Skeletal muscle satellite cell (primary cell): ENCODE measurements around the gene ROMO1.
"Not testable (repeated sequence)": the region's sequence is repeated elsewhere in the genome, so short reads cannot be mapped to it uniquely, and the experiment has no call there.

Experiments
- H3K27me3 ChIP-seq: 2 replicates; pipeline ENCODE4 v1.7.0; 2013; ENCODE audit warnings: low read length; ENCODE audit not compliant: control insufficient read depth, insufficient read depth
- H3K36me3 ChIP-seq: 2 replicates; pipeline ENCODE4 v1.7.0; 2013; ENCODE audit warnings: mild to moderate bottlenecking, control low read depth, low read length; ENCODE audit not compliant: insufficient read depth
- H3K4me1 ChIP-seq: 2 replicates; pipeline ENCODE4 v1.7.0; 2013; ENCODE audit warnings: low read length; ENCODE audit not compliant: control insufficient read depth, insufficient read depth
- H3K4me2 ChIP-seq: 2 replicates; pipeline ENCODE4 v1.7.0; 2013; ENCODE audit warnings: mild to moderate bottlenecking, low read length
- H3K4me3 ChIP-seq: 2 replicates; pipeline ENCODE4 v1.7.0; 2013; ENCODE audit warnings: low read length
- H3K9ac ChIP-seq: 2 replicates; pipeline ENCODE4 v1.7.0; 2013; ENCODE audit warnings: mild to moderate bottlenecking, low read depth, low read length, moderate library complexity
- H3K9me3 ChIP-seq: replicated peaks from 2 replicates; pipeline ENCODE4 v1.7.0; 2013; ENCODE audit warnings: mild to moderate bottlenecking, control low read depth, low read length

The ROMO1 gene

GRCh38 chr20:35704514-35705261, 5.5 kb downstream of the ROMO1 start:
- H3K4me1 ChIP-seq: peaks cover 23% of the 10 kb centered on the region
- no peak overlapping the region for H3K4me3 ChIP-seq
- H3K9ac ChIP-seq: no peak overlapping the region
- no peaks in the 10 kb centered on the region for H3K27me3 ChIP-seq
- peaks cover 89% of the 10 kb centered on the region for H3K36me3 ChIP-seq
- no peaks in the 10 kb centered on the region for H3K9me3 ChIP-seq
- no peak overlapping the region for H3K4me2 ChIP-seq

DNA sequence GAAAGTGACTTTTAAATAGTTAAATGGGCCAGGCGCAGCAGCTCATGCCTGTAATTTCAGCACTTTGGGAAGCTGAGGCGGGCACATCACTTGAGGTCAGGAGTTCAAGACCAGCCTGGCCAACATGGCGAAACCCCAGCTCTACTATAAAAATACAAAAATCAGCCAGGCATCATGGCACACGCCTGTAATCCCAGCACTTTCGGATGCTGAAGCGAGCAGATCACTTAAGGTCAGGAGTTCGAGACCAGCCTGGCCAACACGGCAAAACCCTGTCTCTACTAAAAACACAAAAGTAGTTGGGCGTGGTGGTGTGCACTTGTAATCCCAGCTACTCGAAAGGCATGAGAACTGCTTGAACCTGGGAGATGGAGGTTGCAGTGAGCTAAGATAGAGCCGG, 6.7 kb downstream of the ROMO1 start:
- H3K9me3 ChIP-seq, H3K4me3 ChIP-seq, H3K4me2 ChIP-seq, H3K9ac ChIP-seq, H3K27me3 ChIP-seq: not testable (repeated sequence)
- peaks cover 95% of the 10 kb centered on the region for H3K36me3 ChIP-seq
- peaks cover 12% of the 10 kb centered on the region for H3K4me1 ChIP-seq

- not testable (repeated sequence) for H3K4me1 ChIP-seq, H3K4me2 ChIP-seq, H3K9me3 ChIP-seq, H3K4me3 ChIP-seq, H3K27me3 ChIP-seq, H3K9ac ChIP-seq
- H3K36me3 ChIP-seq: peaks cover 96% of the 10 kb centered on the region
Observed at GRCh38 chr20:35706591-35707529, 7.7 kb downstream of the ROMO1 start.

DNA sequence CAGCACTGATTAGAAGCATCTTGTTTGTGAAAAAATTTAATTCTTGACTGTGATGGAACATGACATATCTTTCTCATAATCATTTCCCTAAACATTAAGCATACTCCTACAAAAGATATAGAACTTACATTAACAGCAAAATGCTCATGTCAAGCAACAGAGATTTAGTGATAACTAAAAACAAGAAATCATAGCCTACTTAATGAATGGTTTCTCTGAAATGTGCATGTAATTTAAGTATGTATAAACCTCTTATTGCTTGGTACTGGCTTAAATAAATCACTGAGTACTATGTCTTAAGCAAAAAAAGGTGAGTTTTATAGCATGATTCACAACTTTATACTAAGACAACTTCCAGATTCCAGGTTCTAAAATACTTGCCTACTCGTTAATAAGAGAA, 9.3 kb downstream of the ROMO1 start:
- H3K9ac ChIP-seq: no peak overlapping the region
- peaks cover 93% of the 10 kb centered on the region for H3K36me3 ChIP-seq
- H3K4me3 ChIP-seq: no peak overlapping the region

DNA sequence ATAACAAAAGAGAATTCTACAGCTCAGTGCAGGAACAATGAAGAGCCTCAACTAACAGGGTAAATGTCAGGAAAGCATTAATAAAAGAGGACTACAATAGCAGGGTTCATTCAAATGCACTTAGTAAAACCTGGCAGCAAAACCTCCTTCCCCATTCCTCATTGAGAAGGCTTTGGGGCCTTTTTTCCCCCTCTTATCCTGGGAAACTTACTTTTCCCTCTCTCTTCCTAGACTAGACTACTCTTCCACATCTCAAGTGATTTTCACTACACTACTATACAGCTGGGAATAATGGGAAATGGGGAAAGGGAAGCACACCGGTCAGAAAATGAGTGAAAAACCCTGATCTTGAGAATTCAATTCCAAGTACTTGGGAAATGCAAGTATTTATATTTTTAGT, 10.1 kb downstream of the ROMO1 start:
- Histone ChIP-seq H3K9ac (no peak overlapping the region), H3K36me3 (peaks cover 93% of the 10 kb centered on the region), H3K27me3 (no peaks in the 10 kb centered on the region), H3K4me3 (no peak overlapping the region), H3K4me1 (no peaks in the 10 kb centered on the region), H3K4me2 (no peak overlapping the region), H3K9me3 (no peaks in the 10 kb centered on the region)

More for the DNA sequence above, 9.3 kb downstream of the ROMO1 start:
- no peak overlapping the region for H3K4me2 ChIP-seq
- H3K4me1 ChIP-seq: no peaks in the 10 kb centered on the region
- H3K9me3 ChIP-seq: no peaks in the 10 kb centered on the region
- no peaks in the 10 kb centered on the region for H3K27me3 ChIP-seq

DNA sequence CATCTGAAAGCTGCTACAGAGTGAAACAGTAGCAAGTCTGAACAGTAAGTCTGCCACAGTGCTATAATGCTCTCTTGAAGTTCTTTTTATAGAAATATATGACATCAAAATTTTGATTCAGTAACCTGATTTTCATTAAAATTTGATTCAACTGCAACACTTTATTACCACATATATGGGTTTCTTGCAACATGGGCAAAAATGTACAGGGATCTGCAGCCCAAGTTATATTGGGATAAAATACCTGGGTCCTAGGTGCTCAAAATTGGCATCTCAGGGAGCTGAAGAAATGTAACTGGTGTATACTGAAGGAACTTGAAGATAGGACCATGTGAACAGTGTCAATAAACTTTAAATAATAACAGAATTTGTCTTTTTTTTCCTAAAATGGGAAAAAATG, 10.8 kb downstream of the ROMO1 start:
- Histone ChIP-seq H3K4me2 (no peak overlapping the region), H3K4me1 (no peaks in the 10 kb centered on the region), H3K9me3 (no peaks in the 10 kb centered on the region), H3K9ac (no peak overlapping the region), H3K27me3 (no peaks in the 10 kb centered on the region), H3K36me3 (peaks cover 93% of the 10 kb centered on the region), H3K4me3 (no peak overlapping the region)

- H3K9ac ChIP-seq: no peak overlapping the region
- peaks cover 93% of the 10 kb centered on the region for H3K36me3 ChIP-seq
- no peak overlapping the region for H3K4me2 ChIP-seq
- H3K9me3 ChIP-seq: no peaks in the 10 kb centered on the region
- H3K4me1 ChIP-seq: no peaks in the 10 kb centered on the region
- no peak overlapping the region for H3K4me3 ChIP-seq
- no peaks in the 10 kb centered on the region for H3K27me3 ChIP-seq
Observed at GRCh38 chr20:35710884-35711587, 11.8 kb downstream of the ROMO1 start.

- Histone ChIP-seq H3K4me3 (no peak overlapping the region), H3K9me3 (no peaks in the 10 kb centered on the region), H3K4me1 (no peaks in the 10 kb centered on the region), H3K4me2 (no peak overlapping the region), H3K9ac (no peak overlapping the region), H3K36me3 (peaks cover 94% of the 10 kb centered on the region), H3K27me3 (no peaks in the 10 kb centered on the region)
Observed at GRCh38 chr20:35711588-35712209, 12.5 kb downstream of the ROMO1 start.

GRCh38 chr20:35713120-35713519, 13.9 kb downstream of the ROMO1 start:
- H3K4me3 ChIP-seq, H3K4me2 ChIP-seq, H3K27me3 ChIP-seq, H3K9me3 ChIP-seq, H3K9ac ChIP-seq, H3K4me1 ChIP-seq: not testable (repeated sequence)
- peaks cover 95% of the 10 kb centered on the region for H3K36me3 ChIP-seq

GRCh38 chr20:35714127-35714526, 14.9 kb downstream of the ROMO1 start:
- peaks cover 11% of the 10 kb centered on the region for H3K4me1 ChIP-seq
- H3K4me2 ChIP-seq: no peak overlapping the region
- H3K9ac ChIP-seq: no peak overlapping the region
- H3K27me3 ChIP-seq: no peaks in the 10 kb centered on the region
- no peak overlapping the region for H3K4me3 ChIP-seq
- no peaks in the 10 kb centered on the region for H3K9me3 ChIP-seq
- H3K36me3 ChIP-seq: peaks cover 95% of the 10 kb centered on the region

GRCh38 chr20:35715652-35716051, 16.4 kb downstream of the ROMO1 start:
- Histone ChIP-seq H3K4me3 (no peak overlapping the region), H3K9ac (no peak overlapping the region), H3K4me1 (peaks cover 14% of the 10 kb centered on the region), H3K27me3 (no peaks in the 10 kb centered on the region), H3K36me3 (peaks cover 95% of the 10 kb centered on the region), H3K9me3 (no peaks in the 10 kb centered on the region), H3K4me2 (no peak overlapping the region)
